Smooth muscle cell (in vitro differentiated cells): ENCODE measurements around the gene PSMA5. TPM values are rescaled to one million over a fixed set of nuclear protein-coding genes. Genes with fewer than 3 reads are reported as not detected.
"Not testable (repeated sequence)": the region's sequence is repeated elsewhere in the genome, so short reads cannot be mapped to it uniquely, and the experiment has no call there.

Source experiments
- DNase-seq: peaks from one replicate; lab custom pipeline; 2025; ENCODE audit not compliant: unreplicated experiment; lab: John Stamatoyannopoulos, UW
- H2AFZ ChIP-seq: fragments of 200-600 bp; sonication (generic); 2 replicates; pipeline ENCODE4 v1.6.0; 2016; ENCODE audit warnings: antibody characterized with exemption, low read depth, mild to moderate bottlenecking
- H3F3A ChIP-seq: fragments of 200-600 bp; sonication (generic); 2 replicates; pipeline ENCODE4 v1.6.0; 2017; ENCODE audit warnings: antibody characterized with exemption, low read depth
- H3K27ac ChIP-seq: fragments of 200-600 bp; sonication (generic); 2 replicates; pipeline ENCODE4 v1.5.1; 2016; ENCODE audit warnings: low read depth, mild to moderate bottlenecking
- H3K27me3 ChIP-seq: fragments of 200-600 bp; sonication (generic); 2 replicates; pipeline ENCODE4 v1.6.1; 2016; ENCODE audit warnings: low read depth, mild to moderate bottlenecking
- H3K36me3 ChIP-seq: fragments of 200-600 bp; sonication (generic); 2 replicates; pipeline ENCODE4 v1.5.1; 2016; ENCODE audit warnings: low read depth
- H3K4me1 ChIP-seq: fragments of 200-600 bp; sonication (generic); 2 replicates; pipeline ENCODE4 v1.5.1; 2016; ENCODE audit warnings: low read depth
- H3K4me2 ChIP-seq: fragments of 200-600 bp; sonication (generic); 2 replicates; pipeline ENCODE4 v1.6.0; 2016; ENCODE audit warnings: mild to moderate bottlenecking
- H3K4me3 ChIP-seq: fragments of 200-600 bp; sonication (generic); 2 replicates; pipeline ENCODE4 v1.5.1; 2016; ENCODE audit warnings: mild to moderate bottlenecking
- H3K79me2 ChIP-seq: fragments of 200-600 bp; sonication (generic); 2 replicates; pipeline ENCODE4 v1.6.0; 2016; ENCODE audit warnings: low read depth, mild to moderate bottlenecking
- H3K9ac ChIP-seq: fragments of 200-600 bp; sonication (generic); 2 replicates; pipeline ENCODE4 v1.6.0; 2016; ENCODE audit warnings: low read depth
- H3K9me3 ChIP-seq: fragments of 200-600 bp; sonication (generic); replicated peaks from 2 replicates; pipeline ENCODE4 v1.5.1; 2016; ENCODE audit warnings: low read depth
- H4K20me1 ChIP-seq: fragments of 200-600 bp; sonication (generic); 2 replicates; pipeline ENCODE4 v1.6.0; 2016; ENCODE audit warnings: low read depth
- WGBS: methylation state at CpG from one replicate; pipeline ENCODE4 v1.1.7; 2016; ENCODE audit warnings: low lambda C conversion rate; 5-methylcytosine and 5-hydroxymethylcytosine counted together
- polyA plus RNA-seq: library from polyadenylated mRNA; unstranded; fragments of >200 nt; fragmentation: Nextera tagmentation; extraction: Ambion mirVana; gene quantifications from 2 replicates; pipeline ENCODE4 v1.2.1, GENCODE V29; 2016
- total RNA-seq: library from RNA; depleted of rRNA; stranded (reverse); fragments of >200 nt; gene quantifications from 2 replicates; pipeline ENCODE4 v1.2.3, GENCODE V29; 2014
- TF ChIP-seq, protein P1 (sequence below): fragments of 200-600 bp; sonication (generic); IDR thresholded peaks from 2 replicates; pipeline ENCODE4 v1.5.1; 2017; ENCODE audit warnings: borderline replicate concordance, mild to moderate bottlenecking, antibody characterized with exemption; ENCODE audit not compliant: insufficient read depth, poor library complexity, severe bottlenecking

The PSMA5 gene
- total RNA-seq (54.0 and 57.2 TPM in 2 replicates), polyA plus RNA-seq (89.8 and 93.9 TPM in 2 replicates)

DNA sequence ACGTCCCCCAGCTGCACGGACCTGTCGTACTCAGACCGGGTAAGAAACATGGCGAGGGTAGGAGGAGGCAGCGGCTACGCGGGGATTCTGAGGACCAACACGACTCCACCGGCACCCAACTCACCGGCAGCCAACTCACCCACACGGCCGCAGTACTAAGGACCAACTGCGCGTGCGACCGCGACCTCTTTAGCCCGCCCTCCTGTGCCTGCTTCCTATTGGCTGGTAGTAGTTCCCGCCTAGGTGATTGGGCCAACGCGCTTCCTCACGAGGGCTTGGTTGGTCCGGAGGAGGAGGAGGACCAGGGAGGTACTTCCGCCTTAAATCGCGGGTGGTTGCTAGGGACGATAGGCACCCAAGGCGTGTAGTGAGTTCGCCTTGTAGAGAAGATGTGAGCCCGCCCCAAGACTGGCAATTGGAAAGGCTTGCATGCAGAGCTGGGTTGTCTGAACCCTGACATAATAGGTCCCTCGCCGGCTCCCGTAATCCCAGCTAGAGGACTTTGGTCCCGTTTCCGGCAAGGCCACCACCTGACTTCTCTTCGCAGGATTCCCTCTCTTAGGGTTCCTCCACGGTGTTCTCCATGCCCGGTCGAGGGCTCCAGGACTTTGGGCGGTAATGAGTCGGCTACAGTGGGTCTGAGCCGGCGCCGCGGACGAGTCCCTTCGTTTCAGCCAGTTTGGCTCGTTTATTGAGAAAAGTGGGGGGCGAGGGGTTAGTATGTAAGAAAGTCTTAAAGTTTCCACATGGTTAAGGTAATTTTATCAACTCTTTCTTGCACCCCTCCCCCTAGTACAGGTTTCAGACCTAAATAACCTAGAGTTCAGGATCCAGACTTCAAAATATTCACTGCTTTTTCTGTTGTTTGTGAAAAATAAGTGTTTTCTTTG, at the start of gene PSMA5:
TSS of gene PSMA5 (minus strand) at position 168 of the 890 bp plus-strand sequence. CDS start at position 50, 118 bp downstream.
- Histone ChIP-seq H3K27me3 (no peaks in the 10 kb centered on the region), H3K4me2 (peak within 1 kb of the TSS; percentile 94), H3K79me2 (peaks cover 43% of the 10 kb centered on the region), H3K9ac (peak within 1 kb of the TSS; percentile 78), H4K20me1 (peaks cover 36% of the 10 kb centered on the region), H3K36me3 (no peaks in the 10 kb centered on the region), H3K27ac (peak within 1 kb of the TSS; percentile 82), H3K9me3 (no peaks in the 10 kb centered on the region), H2AFZ (peak within 1 kb of the TSS; percentile 81), H3K4me1 (peaks cover 11% of the 10 kb centered on the region), H3F3A (no peaks in the 10 kb centered on the region), H3K4me3 (peak within 1 kb of the TSS; percentile 72)
- TF ChIP-seq, protein P1, sequence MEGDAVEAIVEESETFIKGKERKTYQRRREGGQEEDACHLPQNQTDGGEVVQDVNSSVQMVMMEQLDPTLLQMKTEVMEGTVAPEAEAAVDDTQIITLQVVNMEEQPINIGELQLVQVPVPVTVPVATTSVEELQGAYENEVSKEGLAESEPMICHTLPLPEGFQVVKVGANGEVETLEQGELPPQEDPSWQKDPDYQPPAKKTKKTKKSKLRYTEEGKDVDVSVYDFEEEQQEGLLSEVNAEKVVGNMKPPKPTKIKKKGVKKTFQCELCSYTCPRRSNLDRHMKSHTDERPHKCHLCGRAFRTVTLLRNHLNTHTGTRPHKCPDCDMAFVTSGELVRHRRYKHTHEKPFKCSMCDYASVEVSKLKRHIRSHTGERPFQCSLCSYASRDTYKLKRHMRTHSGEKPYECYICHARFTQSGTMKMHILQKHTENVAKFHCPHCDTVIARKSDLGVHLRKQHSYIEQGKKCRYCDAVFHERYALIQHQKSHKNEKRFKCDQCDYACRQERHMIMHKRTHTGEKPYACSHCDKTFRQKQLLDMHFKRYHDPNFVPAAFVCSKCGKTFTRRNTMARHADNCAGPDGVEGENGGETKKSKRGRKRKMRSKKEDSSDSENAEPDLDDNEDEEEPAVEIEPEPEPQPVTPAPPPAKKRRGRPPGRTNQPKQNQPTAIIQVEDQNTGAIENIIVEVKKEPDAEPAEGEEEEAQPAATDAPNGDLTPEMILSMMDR = no peak
- peak; percentile 71 for DNase-seq
- WGBS = under 1% methylated on average over 49 of the region's 50 CpGs

DNA sequence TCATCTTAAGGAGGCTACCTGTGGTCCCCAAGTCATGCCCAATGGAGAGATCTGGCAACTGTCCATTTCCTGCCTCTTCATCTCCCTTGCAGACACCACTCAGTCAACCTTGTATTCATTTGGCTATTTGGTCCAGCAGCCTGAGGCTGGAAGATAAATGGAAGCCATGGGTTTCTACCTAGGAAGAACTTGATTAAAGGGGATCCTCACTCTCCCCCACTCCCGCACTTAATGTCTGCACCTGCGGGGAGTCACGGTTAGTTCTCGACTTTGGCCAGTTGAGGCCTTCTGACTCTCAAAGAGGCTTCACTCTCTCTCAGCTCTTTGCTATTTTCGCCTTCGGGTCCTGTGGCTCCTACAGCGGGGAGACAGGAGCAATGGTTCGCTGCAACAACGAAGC, 49.0 kb upstream of the PSMA5 start:
- Histone ChIP-seq H3K4me1 (no peaks in the 10 kb centered on the region), H3K79me2 (no peaks in the 10 kb centered on the region), H3K36me3 (no peaks in the 10 kb centered on the region), H3K9me3 (no peaks in the 10 kb centered on the region), H3K4me3 (no peak overlapping the region), H3K9ac (no peak overlapping the region), H3K27ac (no peak overlapping the region), H3K4me2 (no peak overlapping the region), H2AFZ (no peak overlapping the region), H4K20me1 (no peaks in the 10 kb centered on the region), H3K27me3 (peaks cover 39% of the 10 kb centered on the region), H3F3A (no peaks in the 10 kb centered on the region)
- TF ChIP-seq, protein P1 = no peak
- WGBS = 82% methylated on average over 9 of the region's 9 CpGs
- no peak for DNase-seq

DNA sequence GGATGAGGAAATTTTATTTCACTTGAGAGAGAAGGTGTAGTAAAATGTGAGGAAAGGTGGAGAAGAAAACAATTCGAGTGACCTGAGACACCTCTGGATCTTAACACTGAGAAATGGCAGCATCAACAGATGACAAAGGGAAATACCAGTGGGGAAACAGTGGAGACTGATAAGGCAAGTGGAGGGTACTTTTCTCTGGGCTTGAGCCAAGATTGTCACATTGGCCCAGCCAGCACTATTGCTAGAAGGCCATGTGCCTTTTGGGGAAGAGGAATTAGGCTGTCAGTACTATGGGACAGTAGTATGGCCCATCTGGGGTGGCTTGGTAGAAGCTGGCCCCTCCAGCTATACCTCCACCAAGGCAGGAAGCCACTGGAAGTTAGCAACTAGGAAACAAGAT, 48.4 kb upstream of the PSMA5 start:
- TF ChIP-seq, protein P1 = no peak
- no peak overlapping the region for H3K4me3 ChIP-seq
- no peak overlapping the region for H2AFZ ChIP-seq
- WGBS = 89% methylated on average over 1 of the region's 1 CpG
- H3K9ac ChIP-seq = no peak overlapping the region
- no peaks in the 10 kb centered on the region for H3K9me3 ChIP-seq
- no peaks in the 10 kb centered on the region for H3K36me3 ChIP-seq
- no peak overlapping the region for H3K27ac ChIP-seq
- H3K79me2 ChIP-seq = no peaks in the 10 kb centered on the region
- no peak for DNase-seq
- H3F3A ChIP-seq = no peaks in the 10 kb centered on the region
- H3K4me1 ChIP-seq = no peaks in the 10 kb centered on the region
- peaks cover 45% of the 10 kb centered on the region for H3K27me3 ChIP-seq
- no peaks in the 10 kb centered on the region for H4K20me1 ChIP-seq
- no peak overlapping the region for H3K4me2 ChIP-seq

DNA sequence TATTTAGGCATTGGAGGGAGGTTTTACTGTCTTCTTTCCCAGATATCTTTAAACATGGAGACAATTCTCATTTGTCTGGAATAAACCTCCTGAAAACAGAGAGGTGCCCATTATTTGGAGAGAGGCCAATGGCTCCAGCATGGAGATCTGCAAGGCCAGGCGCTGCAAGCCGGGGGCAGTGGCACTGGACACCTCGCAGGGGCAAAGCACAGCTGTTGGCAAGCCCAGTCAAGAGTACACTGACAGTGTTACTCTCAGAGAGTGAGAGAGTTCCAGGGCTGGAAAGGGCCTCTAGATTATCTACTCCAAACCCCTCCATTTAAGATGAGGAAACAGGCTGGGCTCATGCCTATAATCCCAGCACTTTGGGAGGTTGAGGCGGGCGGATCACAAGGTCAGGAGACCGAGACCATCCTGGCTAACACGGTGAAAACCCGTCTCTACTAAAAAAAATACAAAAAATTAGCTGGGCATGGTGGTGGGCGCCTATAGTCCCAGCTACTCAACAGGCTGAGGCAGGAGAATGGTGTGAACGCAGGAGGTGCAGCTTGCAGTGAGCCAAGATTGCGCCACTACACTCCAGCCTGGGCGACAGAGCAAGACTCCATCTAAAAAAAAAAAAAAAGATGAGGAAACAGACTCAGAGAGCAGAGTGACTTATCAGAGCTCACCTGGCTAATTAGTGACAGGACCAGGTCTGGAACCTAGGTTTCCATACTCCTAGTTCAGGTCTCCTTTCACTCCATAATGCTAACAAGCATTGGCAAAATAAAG, 47.2 kb upstream of the PSMA5 start:
- WGBS = 92% methylated on average over 12 of the region's 12 CpGs
- not testable (repeated sequence) for H3K9ac ChIP-seq, H3F3A ChIP-seq, H2AFZ ChIP-seq, H3K4me3 ChIP-seq, H3K27ac ChIP-seq, H3K4me2 ChIP-seq, H3K9me3 ChIP-seq, H3K4me1 ChIP-seq, H4K20me1 ChIP-seq, DNase-seq, H3K79me2 ChIP-seq, H3K36me3 ChIP-seq
- H3K27me3 ChIP-seq = peaks cover 57% of the 10 kb centered on the region
